HG03354 (cell line): Measurements from ENCODE around the gene ZCWPW2.

ENCODE experiments used
- ATAC-seq: cut with Tn5 transposase; IDR thresholded peaks from one replicate; pipeline ENCODE4 v1.9.1; 2021; ENCODE audit warnings: mild to moderate bottlenecking; ENCODE audit not compliant: unreplicated experiment, poor library complexity, severe bottlenecking

Gene ZCWPW2

GRCh38 chr3:28556195-28556594 is 207.7 kb downstream of the ZCWPW2 start:
- ATAC-seq, result no peak

GRCh38 chr3:28564211-28564610 is 215.7 kb downstream of the ZCWPW2 start:
- no peak for ATAC-seq

DNA sequence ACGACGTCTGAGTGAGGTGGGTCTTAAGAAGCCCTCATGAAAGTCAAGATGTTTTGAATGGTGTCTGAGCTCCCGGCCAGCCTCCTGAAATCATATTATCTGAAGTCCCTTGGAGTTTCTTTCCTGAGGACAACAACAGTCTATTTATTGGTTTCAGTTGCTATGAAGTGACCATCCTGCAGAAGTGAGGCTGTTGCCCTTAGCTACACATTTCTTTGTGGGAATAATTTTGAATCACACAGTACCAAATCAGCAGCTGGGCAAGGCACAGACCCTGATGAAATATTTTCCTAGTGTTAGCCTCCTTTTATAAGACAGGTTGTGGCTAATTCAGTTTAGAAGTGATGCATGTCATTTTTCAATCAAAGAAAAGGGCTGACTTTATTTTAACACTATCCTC is 220.8 kb downstream of the ZCWPW2 start:
- no peak for ATAC-seq

DNA sequence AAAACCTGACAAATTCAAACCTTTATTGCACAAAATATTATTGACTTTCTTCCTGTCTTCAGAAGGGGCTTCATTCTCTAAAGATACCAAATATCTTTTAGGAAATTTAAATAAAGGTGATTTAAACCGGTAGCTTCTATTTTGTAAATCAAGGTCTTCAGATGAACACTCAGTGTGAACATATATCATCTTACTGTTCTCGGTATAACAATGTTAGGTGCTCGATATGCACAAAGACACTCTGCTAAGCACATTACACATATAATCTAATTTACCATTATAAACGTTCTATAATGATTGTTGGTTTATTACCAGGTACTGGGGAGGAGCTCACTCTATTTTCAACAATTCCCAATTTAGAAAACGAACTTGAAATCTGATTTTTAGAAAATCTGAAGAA is 225.5 kb downstream of the ZCWPW2 start:
- no peak for ATAC-seq

DNA sequence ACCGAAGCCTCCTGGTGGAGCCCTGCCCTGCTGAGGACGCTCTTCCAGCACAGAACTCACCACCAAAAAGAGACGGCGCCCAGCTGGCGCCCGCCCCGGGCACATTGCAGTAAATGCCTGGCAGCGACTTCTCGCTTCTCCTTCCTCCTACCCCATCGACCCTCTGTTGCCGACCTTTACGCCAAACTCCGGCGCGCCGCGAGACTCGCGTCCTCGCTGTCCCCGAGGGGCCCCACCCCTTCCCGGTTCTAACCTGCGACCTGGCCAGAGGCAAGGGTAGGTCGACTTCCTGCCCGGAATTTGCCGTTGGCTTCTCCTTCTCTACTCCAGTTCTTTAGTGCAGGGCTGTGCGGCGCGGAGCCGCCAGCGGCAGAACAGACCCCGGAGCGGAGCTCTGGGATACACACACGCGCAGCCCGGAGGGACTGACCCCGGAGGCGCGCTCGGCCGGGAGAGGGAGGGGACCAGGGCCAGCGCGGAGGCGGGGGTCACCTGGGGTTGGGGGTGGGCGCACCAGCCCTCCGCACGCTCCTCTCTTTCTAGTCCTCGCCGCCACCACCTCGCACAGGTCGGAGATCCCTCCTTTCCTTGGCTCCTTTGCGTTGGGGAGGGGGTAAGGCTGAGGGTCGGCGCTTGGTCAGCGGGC is 226.7 kb downstream of the ZCWPW2 start:
- no peak for ATAC-seq
